ENCODE results near the gene JMJD4.

The JMJD4 gene

GRCh38 chr1:227739636-227740035 lies 4.5 kb upstream of the JMJD4 start:
- in situ Hi-C loops (cut with MboI; ENCODE audit: low pct_unique_long_range_greater_than_20kb, low sequenced_read_pairs, unreplicated experiment) = no loop called here
- TF ChIP-seq CTCF (IDR thresholded peaks at IDR 0.05; ENCODE audit: extremely low read depth, insufficient read depth, missing control alignments) = no peak
- DNase-seq (ENCODE audit: low spot score) = no peak

DNA sequence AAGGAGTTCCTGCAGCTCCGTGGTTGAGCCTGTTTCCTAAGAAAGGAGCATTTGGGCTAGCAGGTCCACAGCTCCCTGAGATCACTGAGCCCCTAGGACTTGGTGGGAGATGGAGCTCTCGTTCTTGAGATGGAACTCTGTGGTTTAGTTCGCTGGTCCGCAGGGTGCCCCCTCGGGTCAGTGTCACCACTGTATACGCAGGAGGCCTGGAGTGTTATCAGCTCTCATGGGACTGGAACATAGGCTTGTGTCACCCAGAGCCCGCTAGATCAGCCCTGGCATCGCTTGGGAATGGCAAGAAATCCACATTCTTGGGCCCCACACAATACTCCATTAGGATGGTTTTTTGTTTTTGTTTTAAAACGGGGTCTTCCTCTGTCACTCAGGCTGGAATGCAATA lies 3.7 kb upstream of the JMJD4 start:
- in situ Hi-C loops (cut with MboI; ENCODE audit: low pct_unique_long_range_greater_than_20kb, low sequenced_read_pairs, unreplicated experiment) = no loop called here
- no peak for DNase-seq (ENCODE audit: low spot score)
- TF ChIP-seq CTCF (IDR thresholded peaks at IDR 0.05; ENCODE audit: extremely low read depth, insufficient read depth, missing control alignments) = no peak

- in situ Hi-C loops (cut with MboI; ENCODE audit: low pct_unique_long_range_greater_than_20kb, low sequenced_read_pairs, unreplicated experiment) = no loop called here
Measured at GRCh38 chr1:227736814-227737432, 1.8 kb upstream of the JMJD4 start.

GRCh38 chr1:227735539-227736285 lies 610 bp upstream of the JMJD4 start:
- in situ Hi-C loops (cut with MboI; ENCODE audit: low pct_unique_long_range_greater_than_20kb, low sequenced_read_pairs, unreplicated experiment) = no loop called here
- no peak for TF ChIP-seq CTCF (IDR thresholded peaks at IDR 0.05; ENCODE audit: extremely low read depth, insufficient read depth, missing control alignments)
- no peak for DNase-seq (ENCODE audit: low spot score)

More at GRCh38 chr1:227736814-227737432, 1.8 kb upstream of the JMJD4 start:
- no peak for TF ChIP-seq CTCF (IDR thresholded peaks at IDR 0.05; ENCODE audit: extremely low read depth, insufficient read depth, missing control alignments)
- DNase-seq (ENCODE audit: low spot score) = no peak

DNA sequence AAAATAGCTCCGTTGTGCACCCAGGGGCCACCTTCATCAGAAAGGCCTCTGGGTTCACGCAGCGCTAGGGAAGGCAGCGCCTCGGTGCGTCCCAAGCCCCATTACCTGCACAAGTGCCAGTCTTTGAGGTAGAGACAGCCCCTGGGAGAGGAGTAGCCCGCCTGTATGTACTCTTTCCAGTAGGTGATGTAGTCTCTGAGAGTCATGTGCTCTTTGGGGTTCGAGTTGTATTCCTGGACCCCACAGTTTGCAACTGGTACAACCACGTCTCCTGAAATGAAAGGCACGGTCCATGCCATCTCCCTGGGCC lies 601 bp downstream of the JMJD4 start:
- TF ChIP-seq CTCF (IDR thresholded peaks at IDR 0.05; ENCODE audit: extremely low read depth, insufficient read depth, missing control alignments) = no peak
- no peak for DNase-seq (ENCODE audit: low spot score)
- in situ Hi-C loops (cut with MboI; ENCODE audit: low pct_unique_long_range_greater_than_20kb, low sequenced_read_pairs, unreplicated experiment) = no loop called here

GRCh38 chr1:227733751-227734545 lies 1.2 kb downstream of the JMJD4 start:
- in situ Hi-C loops (cut with MboI; ENCODE audit: low pct_unique_long_range_greater_than_20kb, low sequenced_read_pairs, unreplicated experiment) = no loop called here
- no peak for TF ChIP-seq CTCF (IDR thresholded peaks at IDR 0.05; ENCODE audit: extremely low read depth, insufficient read depth, missing control alignments)
- no peak for DNase-seq (ENCODE audit: low spot score)

Measured in GM13977 (cell line).